Activated CD4-positive, alpha-beta T cell treated with anti-CD3 and anti-CD28 coated beads for 36 hours (primary cell): Measurements from ENCODE around the gene MAP1B. TPM values are rescaled to one million over a fixed set of nuclear protein-coding genes. Genes with fewer than 3 reads are reported as not detected.

Experiments
- ATAC-seq: fragments of 200-7000 bp; cut with Tn5 transposase; one replicate; pipeline ENCODE4 v1.10.0; 2021; ENCODE audit warnings: mild to moderate bottlenecking, moderate library complexity
- CTCF ChIA-PET: fragments of 350-600 bp; sonication (Branson Sonifier 250); formaldehyde crosslinking; loops from one replicate; lab custom pipeline; 2021; ENCODE audit warnings: antibody characterized with exemption; lab: Charles Lee
- POLR2A ChIA-PET: fragments of 350-600 bp; sonication (Branson Sonifier 250); formaldehyde crosslinking; loops from one replicate; lab custom pipeline; 2021; ENCODE audit warnings: antibody characterized with exemption, inconsistent platforms; lab: Charles Lee
- DNase-seq: peaks from one replicate; pipeline ENCODE4 v3.0.0-alpha.2; 2020
- H3K27ac Mint-ChIP-seq: one replicate; pipeline ENCODE4 v1.8.0; 2021; ENCODE audit warnings: mixed read lengths
- H3K27me3 Mint-ChIP-seq: one replicate; pipeline ENCODE4 v1.8.0; 2021; ENCODE audit warnings: mixed read lengths
- H3K36me3 Mint-ChIP-seq: one replicate; pipeline ENCODE4 v1.8.0; 2021; ENCODE audit warnings: low read depth, mixed read lengths
- H3K4me1 Mint-ChIP-seq: one replicate; pipeline ENCODE4 v1.8.0; 2021; ENCODE audit warnings: mixed read lengths
- H3K4me3 Mint-ChIP-seq: one replicate; pipeline ENCODE4 v1.8.0; 2021; ENCODE audit warnings: mild to moderate bottlenecking, moderate library complexity, mixed read lengths
- H3K9me3 Mint-ChIP-seq: one replicate; pipeline ENCODE4 v1.8.0; 2021; ENCODE audit warnings: low read depth, mixed read lengths
- intact Hi-C, 2 experiments: fragments of 100-400 bp; cut with DNase I in 1 of 2; cut with micrococcal nuclease in 1 of 2; formaldehyde crosslinking; loops; one replicate each; pipeline versions ENCODE4 v1.14.2 to v1.15.1; 2022 to 2024; cut with DNase I, micrococcal nuclease
- total RNA-seq, 2 experiments: library from RNA; stranded (reverse); gene quantifications; one replicate each; pipeline ENCODE4 v1.2.3, GENCODE V29; 2021

MAP1B gene
- total RNA-seq, 2 experiments from 2014 or later, result 0.16 to 0.26 TPM

GRCh38 chr5:72184408-72184807, 77.1 kb downstream of the MAP1B start:
- H3K4me1 Mint-ChIP-seq, result no peaks in the 10 kb centered on the region
- H3K27me3 Mint-ChIP-seq, result peaks cover 33% of the 10 kb centered on the region
- H3K36me3 Mint-ChIP-seq, result no peaks in the 10 kb centered on the region
- ChIA-PET POLR2A (no interaction called here), CTCF (no interaction called here)
- no peak overlapping the region for H3K27ac Mint-ChIP-seq
- DNase-seq, result no peak
- no peak for ATAC-seq
- no peaks in the 10 kb centered on the region for H3K9me3 Mint-ChIP-seq
- intact Hi-C loops, result no loop called here
- no peak overlapping the region for H3K4me3 Mint-ChIP-seq

- intact Hi-C loops, result no loop called here
- H3K27me3 Mint-ChIP-seq, result peaks cover 24% of the 10 kb centered on the region
Observed at GRCh38 chr5:72185496-72186329, 78.4 kb downstream of the MAP1B start.

GRCh38 chr5:72187388-72188075, 80.3 kb downstream of the MAP1B start:
- ChIA-PET CTCF (interaction anchor here (0.7 to 0.9 kb wide), 3 partner anchors 20 to 50 kb away, joined by 3 to 4 read pairs (median 3); no protein-coding TSS in a partner anchor), POLR2A (no interaction called here)
- Mint-ChIP-seq H3K9me3 (no peaks in the 10 kb centered on the region), H3K36me3 (no peaks in the 10 kb centered on the region), H3K27ac (no peak overlapping the region), H3K27me3 (peaks cover 26% of the 10 kb centered on the region), H3K4me3 (no peak overlapping the region), H3K4me1 (no peaks in the 10 kb centered on the region)
- DNase-seq (peak; percentile 25), ATAC-seq (peak; percentile 88)
- intact Hi-C loops, result no loop called here

More at GRCh38 chr5:72185496-72186329, 78.4 kb downstream of the MAP1B start:
- POLR2A ChIA-PET, result no interaction called here
- Mint-ChIP-seq H3K9me3 (no peaks in the 10 kb centered on the region), H3K4me3 (no peak overlapping the region), H3K4me1 (no peaks in the 10 kb centered on the region), H3K36me3 (no peaks in the 10 kb centered on the region), H3K27ac (no peak overlapping the region)
- CTCF ChIA-PET, result no interaction called here
- ATAC-seq (no peak), DNase-seq (no peak)

GRCh38 chr5:72188166-72188565, 80.9 kb downstream of the MAP1B start:
- ATAC-seq, result no peak
- H3K27me3 Mint-ChIP-seq, result peaks cover 21% of the 10 kb centered on the region
- CTCF ChIA-PET, result interaction anchor here (0.7 to 0.9 kb wide), 2 partner anchors 21 to 49 kb away, joined by 3 read pairs; no protein-coding TSS in a partner anchor
- intact Hi-C loops, result no loop called here
- no peaks in the 10 kb centered on the region for H3K4me1 Mint-ChIP-seq
- no peaks in the 10 kb centered on the region for H3K9me3 Mint-ChIP-seq
- DNase-seq, result no peak
- no peak overlapping the region for H3K27ac Mint-ChIP-seq
- H3K4me3 Mint-ChIP-seq, result no peak overlapping the region
- POLR2A ChIA-PET, result no interaction called here
- no peaks in the 10 kb centered on the region for H3K36me3 Mint-ChIP-seq

GRCh38 chr5:72189146-72189545, 81.9 kb downstream of the MAP1B start:
- no peak for DNase-seq
- intact Hi-C loops, result no loop called here
- ATAC-seq, result no peak
- Mint-ChIP-seq H3K36me3 (no peaks in the 10 kb centered on the region), H3K4me3 (no peak overlapping the region), H3K27ac (no peak overlapping the region), H3K27me3 (peaks cover 24% of the 10 kb centered on the region), H3K9me3 (no peaks in the 10 kb centered on the region), H3K4me1 (no peaks in the 10 kb centered on the region)
- ChIA-PET POLR2A (no interaction called here), CTCF (interaction anchor here (0.9 kb wide), 1 partner anchor 50 kb away, joined by 3 read pairs; no protein-coding TSS in a partner anchor)

- Mint-ChIP-seq H3K4me1 (peaks cover 10% of the 10 kb centered on the region), H3K9me3 (no peaks in the 10 kb centered on the region), H3K4me3 (no peak overlapping the region), H3K27ac (no peak overlapping the region), H3K36me3 (no peaks in the 10 kb centered on the region), H3K27me3 (peaks cover 39% of the 10 kb centered on the region)
- intact Hi-C loops, result no loop called here
- POLR2A ChIA-PET, result no interaction called here
- no peak for ATAC-seq
- no peak for DNase-seq
- CTCF ChIA-PET, result interaction anchor here (1.2 kb wide), 1 partner anchor 17 kb away, joined by 3 read pairs; no protein-coding TSS in a partner anchor
Observed at GRCh38 chr5:72191404-72191803, 84.1 kb downstream of the MAP1B start.

GRCh38 chr5:72194846-72195245, 87.6 kb downstream of the MAP1B start:
- peaks cover 10% of the 10 kb centered on the region for H3K4me1 Mint-ChIP-seq
- no peaks in the 10 kb centered on the region for H3K9me3 Mint-ChIP-seq
- DNase-seq (peak; percentile 61), ATAC-seq (peak; percentile 49)
- H3K27ac Mint-ChIP-seq, result peak overlapping the region; percentile 44
- H3K27me3 Mint-ChIP-seq, result peaks cover 47% of the 10 kb centered on the region
- intact Hi-C loops, result loop anchor here in 1 of 2 experiments (1.0 kb wide), 1 partner anchor 56 kb away; no protein-coding TSS in a partner anchor
- POLR2A ChIA-PET, result no interaction called here
- H3K4me3 Mint-ChIP-seq, result no peak overlapping the region
- CTCF ChIA-PET, result interaction anchor here (1.1 kb wide), 1 partner anchor 13 kb away, joined by 5 read pairs; no protein-coding TSS in a partner anchor
- no peaks in the 10 kb centered on the region for H3K36me3 Mint-ChIP-seq

- POLR2A ChIA-PET, result no interaction called here
- Mint-ChIP-seq H3K9me3 (no peaks in the 10 kb centered on the region), H3K36me3 (no peaks in the 10 kb centered on the region), H3K4me1 (peaks cover 10% of the 10 kb centered on the region), H3K4me3 (no peak overlapping the region), H3K27ac (no peak overlapping the region), H3K27me3 (peaks cover 47% of the 10 kb centered on the region)
- ATAC-seq (no peak), DNase-seq (no peak)
- CTCF ChIA-PET, result interaction anchor here (1.1 kb wide), 1 partner anchor 12 kb away, joined by 5 read pairs; no protein-coding TSS in a partner anchor
- intact Hi-C loops, result no loop called here
Observed at GRCh38 chr5:72195581-72195980, 88.3 kb downstream of the MAP1B start.

- DNase-seq, result no peak
- ChIA-PET CTCF (no interaction called here), POLR2A (no interaction called here)
- H3K4me3 Mint-ChIP-seq, result no peak overlapping the region
- ATAC-seq, result peak; percentile 23
- peaks cover 39% of the 10 kb centered on the region for H3K27me3 Mint-ChIP-seq
- H3K36me3 Mint-ChIP-seq, result no peaks in the 10 kb centered on the region
- no peak overlapping the region for H3K27ac Mint-ChIP-seq
- intact Hi-C loops, result no loop called here
- H3K9me3 Mint-ChIP-seq, result no peaks in the 10 kb centered on the region
- peaks cover 10% of the 10 kb centered on the region for H3K4me1 Mint-ChIP-seq
Observed at GRCh38 chr5:72197393-72197792, 90.1 kb downstream of the MAP1B start.

GRCh38 chr5:72199681-72200080, 92.4 kb downstream of the MAP1B start:
- ATAC-seq (no peak), DNase-seq (no peak)
- ChIA-PET POLR2A (no interaction called here), CTCF (no interaction called here)
- no peak overlapping the region for H3K27ac Mint-ChIP-seq
- no peaks in the 10 kb centered on the region for H3K36me3 Mint-ChIP-seq
- intact Hi-C loops, result loop anchor here (2.0 to 10.0 kb wide), 2 partner anchors 61 to 65 kb away; no protein-coding TSS in a partner anchor
- no peak overlapping the region for H3K4me3 Mint-ChIP-seq
- peaks cover 8% of the 10 kb centered on the region for H3K4me1 Mint-ChIP-seq
- H3K9me3 Mint-ChIP-seq, result no peaks in the 10 kb centered on the region
- H3K27me3 Mint-ChIP-seq, result peaks cover 30% of the 10 kb centered on the region

- Mint-ChIP-seq H3K27me3 (peaks cover 7% of the 10 kb centered on the region), H3K9me3 (no peaks in the 10 kb centered on the region), H3K36me3 (no peaks in the 10 kb centered on the region), H3K27ac (no peak overlapping the region), H3K4me3 (no peak overlapping the region), H3K4me1 (peaks cover 14% of the 10 kb centered on the region)
- no peak for ATAC-seq
- DNase-seq, result no peak
- ChIA-PET POLR2A (no interaction called here), CTCF (no interaction called here)
- intact Hi-C loops, result loop anchor here in 1 of 2 experiments (10.0 kb wide), 1 partner anchor 62 kb away; no protein-coding TSS in a partner anchor
Observed at GRCh38 chr5:72202331-72202825, 95.1 kb downstream of the MAP1B start.
